GM20431 (cell line): Measurements from ENCODE around the gene ABHD16A.

Experiments used
- in situ Hi-C: fragments of 300-500 bp; cut with MseI, MboI; formaldehyde crosslinking; loops from one replicate; pipeline ENCODE4 v1.15.0; 2020; ENCODE audit warnings: low sequenced_read_pairs; ENCODE audit not compliant: unreplicated experiment

ABHD16A gene

GRCh38 chr6:31691564-31692108 lies 11.5 kb downstream of the ABHD16A start:
- in situ Hi-C loops, result no loop called here

- in situ Hi-C loops, result no loop called here
Measured at GRCh38 chr6:31691078-31691463, 12.1 kb downstream of the ABHD16A start.

- in situ Hi-C loops, result no loop called here
Measured at GRCh38 chr6:31690231-31691077, 12.7 kb downstream of the ABHD16A start.

DNA sequence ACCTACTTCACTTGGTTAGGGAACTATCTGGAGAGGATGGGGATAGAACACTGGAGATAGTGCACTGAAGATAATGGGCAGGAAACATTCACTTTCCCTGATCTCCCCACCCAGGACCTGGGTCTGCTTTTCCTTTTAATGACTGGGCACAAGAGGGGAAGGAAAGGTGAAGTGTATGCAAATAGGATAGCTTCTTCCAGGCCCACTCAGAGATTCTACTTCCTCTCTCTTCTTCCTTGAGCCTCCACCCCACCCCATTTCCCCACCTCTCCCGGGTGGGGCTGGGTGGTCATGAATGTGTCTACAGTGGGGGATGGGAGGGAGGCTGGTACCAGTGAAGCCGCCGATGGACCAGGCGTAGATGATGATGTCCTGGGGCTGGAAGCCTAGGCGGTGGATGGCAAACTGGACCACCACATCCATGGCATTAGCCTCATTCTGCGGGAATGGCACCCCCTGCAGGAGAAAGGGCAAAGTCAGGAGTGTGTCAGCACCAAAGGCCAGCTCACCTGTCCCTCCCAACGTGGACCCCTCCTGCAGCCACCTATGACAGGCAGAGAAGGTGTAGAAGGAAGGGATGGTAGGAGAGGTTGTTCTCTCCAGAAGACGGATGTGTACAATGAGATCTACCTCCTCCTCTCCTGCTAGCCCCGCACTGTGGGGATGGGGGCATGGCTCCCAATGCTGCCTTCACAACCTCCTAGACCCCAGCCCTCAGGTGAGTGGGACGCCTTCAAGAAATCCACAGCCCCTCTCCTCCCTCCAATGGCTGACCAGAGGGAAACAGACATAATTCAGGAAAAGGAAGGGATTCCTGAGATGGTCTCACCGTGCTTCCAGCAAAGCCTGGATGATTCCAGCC lies 13.6 kb downstream of the ABHD16A start:
- in situ Hi-C loops, result no loop called here

- in situ Hi-C loops, result no loop called here
Measured at GRCh38 chr6:31687860-31688693, 15.0 kb downstream of the ABHD16A start.

DNA sequence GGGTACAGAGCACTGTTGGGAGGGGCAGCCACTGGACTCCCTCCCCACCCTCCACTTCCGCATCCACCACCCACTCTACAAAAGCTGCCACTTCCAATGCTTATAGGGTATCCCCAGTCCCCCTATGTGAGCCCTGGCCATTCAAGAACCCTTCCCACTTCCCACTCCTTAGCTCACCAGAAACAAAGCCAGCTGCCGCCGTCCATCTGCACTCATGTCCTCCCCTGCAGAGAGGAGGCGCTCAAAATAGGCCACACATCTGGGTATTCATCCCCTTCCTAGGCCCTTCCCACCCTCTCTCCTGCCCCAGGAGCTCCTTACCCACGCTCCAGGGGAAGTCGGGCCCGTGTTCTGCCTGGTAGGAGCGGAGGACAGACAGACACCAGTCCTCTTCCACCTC lies 15.8 kb downstream of the ABHD16A start:
- in situ Hi-C loops, result no loop called here

DNA sequence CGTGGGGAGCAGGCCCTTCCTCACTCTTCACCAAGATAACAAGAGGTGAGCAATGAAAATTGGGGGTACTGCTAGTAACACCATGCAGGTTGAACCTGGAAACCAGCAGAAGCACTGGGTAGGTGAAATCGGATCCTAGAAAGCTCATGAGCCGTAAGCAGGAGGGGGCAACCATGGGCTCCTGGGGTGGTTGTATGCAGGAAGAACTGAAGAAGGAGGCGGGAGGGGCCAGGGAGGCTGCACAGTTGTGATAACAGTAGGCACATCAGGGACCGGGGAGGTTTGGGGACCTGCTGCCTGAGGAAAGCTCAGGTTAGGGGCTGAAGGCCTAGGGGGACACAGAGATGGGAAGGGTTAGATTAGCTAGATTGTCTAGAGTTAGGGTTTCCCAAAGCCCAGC lies 16.6 kb downstream of the ABHD16A start:
- in situ Hi-C loops, result no loop called here

- in situ Hi-C loops, result no loop called here
Measured at GRCh38 chr6:31683591-31683990, 19.5 kb downstream of the ABHD16A start.

GRCh38 chr6:31681135-31681671 lies 21.9 kb downstream of the ABHD16A start:
- in situ Hi-C loops, result no loop called here

GRCh38 chr6:31680226-31681134 lies 22.6 kb downstream of the ABHD16A start, which contains the start of gene LY6G5C:
LY6G5C (minus strand) TSS chr6:31681067; CDS start chr6:31680373, 694 bp downstream.
- in situ Hi-C loops, result no loop called here

- in situ Hi-C loops, result no loop called here
Measured at GRCh38 chr6:31677955-31678354, 25.2 kb downstream of the ABHD16A start.

- in situ Hi-C loops, result no loop called here
Measured at GRCh38 chr6:31676904-31677303, 26.2 kb downstream of the ABHD16A start.

DNA sequence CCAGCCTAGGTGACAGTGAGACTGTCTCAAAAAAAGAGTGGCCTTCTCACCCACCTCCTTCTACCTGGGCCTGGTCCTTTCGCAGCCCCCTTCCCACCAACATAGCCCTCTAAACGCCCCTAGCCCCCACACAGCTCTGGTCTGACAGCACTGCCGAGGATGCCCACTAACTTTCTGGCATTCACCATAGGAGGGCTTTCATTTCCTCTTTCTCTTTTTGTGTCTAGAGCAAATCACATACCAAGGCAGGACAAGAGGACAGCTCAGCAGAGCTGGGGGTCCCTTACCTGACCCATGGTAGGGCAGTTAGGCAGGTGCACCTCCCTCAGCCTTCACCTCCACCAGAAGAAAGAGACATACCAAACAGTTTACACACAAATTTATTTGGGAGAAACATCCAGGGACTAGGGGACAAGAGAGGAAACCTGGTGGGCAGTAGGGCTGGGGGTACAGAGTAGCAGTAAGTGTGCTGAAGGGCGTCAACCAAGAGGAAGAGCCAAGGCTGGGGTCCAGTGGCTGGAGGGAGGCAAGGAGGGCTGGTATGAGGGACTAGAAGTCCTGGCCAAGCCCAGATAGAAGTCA lies 26.7 kb downstream of the ABHD16A start:
- in situ Hi-C loops, result no loop called here

DNA sequence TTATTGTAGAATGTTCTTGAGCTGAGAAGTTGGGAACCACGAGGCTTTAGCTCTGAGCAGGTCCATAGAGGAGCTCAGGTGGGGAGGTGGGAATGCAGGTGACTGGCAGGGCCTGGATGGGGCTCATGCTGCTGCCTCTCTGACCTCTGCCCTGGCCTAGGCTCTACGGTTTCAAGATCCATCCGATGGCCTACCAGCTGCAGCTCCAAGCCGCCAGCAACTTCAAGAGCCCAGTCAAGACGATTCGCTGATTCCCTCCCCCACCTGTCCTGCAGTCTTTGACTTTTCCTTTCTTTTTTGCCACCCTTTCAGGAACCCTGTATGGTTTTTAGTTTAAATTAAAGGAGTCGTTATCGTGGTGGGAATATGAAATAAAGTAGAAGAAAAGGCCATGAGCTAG lies 33.4 kb downstream of the ABHD16A start, which contains the start of gene LY6G5B:
LY6G5B (plus strand) TSS at position 301 of the 400 bp plus-strand sequence. CDS start 975 bp downstream, outside the sequence.
- in situ Hi-C loops, result no loop called here

GRCh38 chr6:31666337-31666965 lies 36.7 kb downstream of the ABHD16A start:
- in situ Hi-C loops, result no loop called here

GRCh38 chr6:31665501-31666336 lies 37.4 kb downstream of the ABHD16A start, which contains the start of gene CSNK2B:
CSNK2B (plus strand) TSS chr6:31666080; CDS start chr6:31666832, 752 bp downstream.
- in situ Hi-C loops, result no loop called here
